ENCODE measurements around the gene RRAGC. TPM values are rescaled to one million over a fixed set of nuclear protein-coding genes. Genes with fewer than 3 reads are reported as not detected.
"Not testable (repeated sequence)": the region's sequence is repeated elsewhere in the genome, so short reads cannot be mapped to it uniquely, and the experiment has no call there.

The RRAGC gene
- total and polyA plus RNA-seq, 7 donors: 18.2 to 38.8 (median 24.6) TPM

- no peak for DNase-seq
- Histone ChIP-seq H3K27ac (no peak overlapping the region), H3K9me3 (no peaks in the 10 kb centered on the region), H3K27me3 (no peaks in the 10 kb centered on the region), H3K4me3 (no peak overlapping the region), H3K4me1 (no peaks in the 10 kb centered on the region), H3K36me3 (peaks cover 7 to 93% (median 31%) of the 10 kb centered on the region in 4 donors)
- TF ChIP-seq EP300 (IDR thresholded peaks at IDR 0.05): no peak
- TF ChIP-seq, protein P1, sequence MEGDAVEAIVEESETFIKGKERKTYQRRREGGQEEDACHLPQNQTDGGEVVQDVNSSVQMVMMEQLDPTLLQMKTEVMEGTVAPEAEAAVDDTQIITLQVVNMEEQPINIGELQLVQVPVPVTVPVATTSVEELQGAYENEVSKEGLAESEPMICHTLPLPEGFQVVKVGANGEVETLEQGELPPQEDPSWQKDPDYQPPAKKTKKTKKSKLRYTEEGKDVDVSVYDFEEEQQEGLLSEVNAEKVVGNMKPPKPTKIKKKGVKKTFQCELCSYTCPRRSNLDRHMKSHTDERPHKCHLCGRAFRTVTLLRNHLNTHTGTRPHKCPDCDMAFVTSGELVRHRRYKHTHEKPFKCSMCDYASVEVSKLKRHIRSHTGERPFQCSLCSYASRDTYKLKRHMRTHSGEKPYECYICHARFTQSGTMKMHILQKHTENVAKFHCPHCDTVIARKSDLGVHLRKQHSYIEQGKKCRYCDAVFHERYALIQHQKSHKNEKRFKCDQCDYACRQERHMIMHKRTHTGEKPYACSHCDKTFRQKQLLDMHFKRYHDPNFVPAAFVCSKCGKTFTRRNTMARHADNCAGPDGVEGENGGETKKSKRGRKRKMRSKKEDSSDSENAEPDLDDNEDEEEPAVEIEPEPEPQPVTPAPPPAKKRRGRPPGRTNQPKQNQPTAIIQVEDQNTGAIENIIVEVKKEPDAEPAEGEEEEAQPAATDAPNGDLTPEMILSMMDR (IDR thresholded peaks at IDR 0.05): no peak
- no peak for TF ChIP-seq POLR2AphosphoS5 (IDR thresholded peaks at IDR 0.05)
- TF ChIP-seq POLR2A (IDR thresholded peaks at IDR 0.05): no peak
- intact Hi-C loops (cut with DNase I): no loop called here
- WGBS, 2 donors: 92 to 93% methylated on average over 3 of the region's 3 CpGs
Observed at GRCh38 chr1:38846210-38846609, 13.4 kb downstream of the RRAGC start.

DNA sequence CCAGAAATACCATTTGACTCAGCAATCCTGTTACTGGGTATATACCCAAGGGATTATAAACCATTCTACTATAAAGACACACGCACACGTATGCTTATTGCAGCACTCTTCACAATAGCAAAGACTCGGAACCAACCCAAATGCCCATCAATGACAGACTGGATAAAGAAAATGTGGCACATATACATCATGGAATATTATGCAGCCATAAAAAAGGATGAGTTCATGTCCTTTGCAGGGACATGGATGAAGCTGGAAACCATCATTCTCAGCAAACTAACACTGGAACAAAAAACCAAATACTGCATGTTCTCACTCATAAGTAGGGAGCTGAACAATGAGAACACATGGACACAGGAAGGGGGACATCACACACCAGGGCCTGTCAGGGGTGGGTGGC lies 14.5 kb downstream of the RRAGC start:
- peaks cover 7 to 87% (median 29%) of the 10 kb centered on the region in 4 donors for H3K36me3 ChIP-seq
- DNase-seq; H3K9me3 ChIP-seq; H3K4me3 ChIP-seq; H3K27me3 ChIP-seq; H3K4me1 ChIP-seq; H3K27ac ChIP-seq; intact Hi-C loops (cut with DNase I): not testable (repeated sequence)
- 98 to 99% methylated on average over 3 of the region's 3 CpGs for WGBS, 2 donors

GRCh38 chr1:38840281-38840680 lies 19.3 kb downstream of the RRAGC start:
- H3K36me3 ChIP-seq: peaks cover 10 to 65% (median 19%) of the 10 kb centered on the region in 4 donors

DNA sequence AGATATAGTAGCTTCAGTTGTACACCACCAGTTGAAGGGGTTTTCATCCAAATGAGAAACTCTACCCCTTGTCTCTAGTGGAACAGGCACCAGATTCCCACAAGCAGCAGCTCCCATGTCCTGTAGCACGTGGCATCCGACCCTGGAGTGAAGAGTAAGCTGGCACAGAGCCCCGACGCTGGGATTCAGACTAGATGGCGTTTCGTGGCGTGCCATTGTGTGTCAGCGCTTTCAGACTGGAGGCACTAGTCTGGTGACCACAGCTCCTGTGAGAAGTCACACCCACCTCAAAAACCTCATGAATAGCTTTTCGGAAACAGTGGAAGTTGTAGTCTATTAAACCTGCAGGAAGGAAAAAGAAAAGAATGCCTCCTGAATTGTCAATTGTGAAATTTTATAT lies 20.2 kb downstream of the RRAGC start:
- TF ChIP-seq POLR2A (IDR thresholded peaks at IDR 0.05): no peak
- no peak for TF ChIP-seq POLR2AphosphoS5 (IDR thresholded peaks at IDR 0.05)
- TF ChIP-seq, protein P1 (IDR thresholded peaks at IDR 0.05): no peak
- TF ChIP-seq EP300 (IDR thresholded peaks at IDR 0.05): no peak
- Histone ChIP-seq H3K4me1 (no peaks in the 10 kb centered on the region), H3K27ac (no peak overlapping the region), H3K9me3 (no peaks in the 10 kb centered on the region), H3K4me3 (no peak overlapping the region), H3K36me3 (peaks cover 3 to 56% (median 17%) of the 10 kb centered on the region in 4 donors), H3K27me3 (no peaks in the 10 kb centered on the region)
- whole genome bisulfite sequencing, 2 donors: 89 to 92% methylated on average over 9 of the region's 9 CpGs
- DNase-seq: no peak
- intact Hi-C loops (cut with DNase I): loop anchor here (10.0 kb wide), 1 partner anchor 805 kb away; no protein-coding TSS in a partner anchor

More at GRCh38 chr1:38840281-38840680, 19.3 kb downstream of the RRAGC start:
- intact Hi-C loops (cut with DNase I): no loop called here
- TF ChIP-seq POLR2A (IDR thresholded peaks at IDR 0.05) (no peak), EP300 (IDR thresholded peaks at IDR 0.05) (no peak), POLR2AphosphoS5 (IDR thresholded peaks at IDR 0.05) (no peak)
- TF ChIP-seq, protein P1 (IDR thresholded peaks at IDR 0.05): no peak
- 74 to 75% methylated on average over 2 of the region's 2 CpGs for WGBS, 2 donors
- Histone ChIP-seq H3K4me3 (no peak overlapping the region), H3K27ac (no peak overlapping the region), H3K9me3 (no peaks in the 10 kb centered on the region), H3K4me1 (no peaks in the 10 kb centered on the region), H3K27me3 (no peaks in the 10 kb centered on the region)
- DNase-seq: no peak

DNA sequence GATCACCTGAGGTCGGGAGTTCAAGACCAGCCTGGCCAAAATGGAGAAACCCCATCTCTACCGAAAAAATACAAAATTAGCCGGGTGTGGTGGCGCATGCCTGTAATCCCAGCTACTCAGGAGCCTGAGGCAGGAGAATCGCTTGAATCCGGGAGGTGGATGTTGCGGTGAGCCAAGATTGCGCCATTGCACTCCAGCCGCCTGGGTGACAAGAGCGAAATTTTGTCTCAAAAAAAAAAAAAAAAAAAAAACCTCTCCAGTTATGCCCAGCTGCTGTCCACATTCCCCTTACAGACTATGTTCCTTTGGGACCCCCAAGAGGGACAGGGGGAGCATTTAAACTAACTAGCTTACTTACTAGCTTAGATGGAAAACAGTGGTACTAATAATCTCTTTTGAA lies 23.3 kb downstream of the RRAGC start:
- WGBS, 2 donors: 91 to 92% methylated on average over 10 of the region's 10 CpGs
- DNase-seq: not testable (repeated sequence)

More for the DNA sequence above, 23.3 kb downstream of the RRAGC start:
- not testable (repeated sequence) for H3K4me1 ChIP-seq, H3K9me3 ChIP-seq, H3K4me3 ChIP-seq, H3K27me3 ChIP-seq, H3K27ac ChIP-seq
- H3K36me3 ChIP-seq: peaks cover 3 to 31% (median 14%) of the 10 kb centered on the region in 4 donors
- intact Hi-C loops (cut with DNase I): loop anchor here (10.0 kb wide), 1 partner anchor 802 kb away; no protein-coding TSS in a partner anchor

Data from sigmoid colon (tissue), 7 donors.